GM19240 (cell line): Measurements from ENCODE around the gene APIP.

Source experiments
- DNase-seq: peaks from one replicate; pipeline ENCODE4 v3.0.0; 2011; ENCODE audit warnings: low spot score; ENCODE audit not compliant: insufficient read length

APIP gene

DNA sequence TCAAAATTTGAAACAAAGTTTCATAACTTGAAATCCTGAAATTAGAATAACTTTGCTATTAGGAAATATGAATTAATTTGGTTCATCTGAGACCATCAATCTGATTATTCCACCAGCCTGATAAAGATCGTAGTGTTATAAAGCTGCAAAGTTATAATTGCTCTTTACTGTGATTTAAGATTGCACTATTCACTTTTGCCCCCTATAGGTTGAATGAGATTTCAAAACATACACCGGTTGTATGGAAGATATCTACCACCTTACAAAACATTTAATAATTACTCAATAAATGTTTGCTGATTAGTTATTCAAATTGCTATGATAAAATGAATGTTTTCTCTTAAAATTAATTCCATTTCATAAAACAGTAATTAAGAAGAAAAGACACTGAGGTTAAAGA is 26.1 kb downstream of the APIP start:
- no peak for DNase-seq

DNA sequence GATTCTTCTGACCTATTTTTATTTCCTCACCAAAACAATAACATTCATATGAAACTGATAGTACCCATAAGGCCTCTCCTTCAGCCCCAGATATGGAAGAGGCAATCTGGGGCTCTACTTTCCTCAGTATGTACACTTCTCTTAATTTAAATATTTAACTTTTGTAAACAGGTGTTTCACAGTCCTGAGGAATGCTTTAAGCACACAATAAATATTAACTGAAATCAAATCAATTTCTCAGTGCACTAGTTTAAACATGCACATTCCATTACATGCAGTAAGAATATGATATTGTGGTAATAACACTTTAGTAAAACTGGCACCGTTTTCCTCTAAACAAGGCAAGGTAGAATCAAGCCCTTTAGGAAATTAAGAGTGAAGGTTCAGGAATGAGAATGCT is 28.9 kb downstream of the APIP start:
- DNase-seq, result no peak

DNA sequence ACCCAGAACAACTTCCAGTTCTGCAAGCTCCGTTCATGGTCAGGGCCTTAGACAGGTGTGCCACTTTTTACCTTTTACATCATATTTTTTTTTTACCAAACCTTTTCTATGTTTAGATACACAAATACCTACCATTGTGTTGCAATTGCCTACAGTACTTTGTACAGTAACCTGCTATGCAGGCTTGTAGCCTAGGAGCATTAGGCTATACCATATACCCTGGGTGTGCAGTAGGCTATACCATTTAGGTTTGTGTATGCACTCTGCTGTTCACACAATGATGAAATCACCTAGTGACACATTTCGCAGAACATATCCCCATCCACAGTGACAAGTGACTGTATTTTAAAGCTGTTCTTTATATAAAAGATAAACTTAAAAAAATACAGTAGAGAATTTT is 29.6 kb downstream of the APIP start:
- no peak for DNase-seq

DNA sequence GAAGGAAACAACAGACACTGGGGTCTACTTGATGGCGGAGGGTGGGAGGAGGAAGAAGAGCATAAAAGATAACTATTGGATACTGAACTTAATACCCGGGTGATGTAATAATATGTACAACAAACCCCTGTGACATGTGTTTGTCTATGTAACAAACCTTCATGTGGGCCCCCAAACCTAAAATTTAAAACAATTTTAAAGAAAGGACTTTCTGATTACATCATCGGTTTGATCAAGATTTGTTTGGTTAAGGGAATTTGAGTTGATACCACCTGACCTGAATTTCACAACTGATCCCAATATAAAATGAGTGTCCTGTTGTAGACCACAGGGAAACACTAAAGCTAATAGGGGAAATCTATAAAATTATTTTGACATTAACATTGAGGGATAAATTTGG is 34.3 kb downstream of the APIP start:
- no peak for DNase-seq

DNA sequence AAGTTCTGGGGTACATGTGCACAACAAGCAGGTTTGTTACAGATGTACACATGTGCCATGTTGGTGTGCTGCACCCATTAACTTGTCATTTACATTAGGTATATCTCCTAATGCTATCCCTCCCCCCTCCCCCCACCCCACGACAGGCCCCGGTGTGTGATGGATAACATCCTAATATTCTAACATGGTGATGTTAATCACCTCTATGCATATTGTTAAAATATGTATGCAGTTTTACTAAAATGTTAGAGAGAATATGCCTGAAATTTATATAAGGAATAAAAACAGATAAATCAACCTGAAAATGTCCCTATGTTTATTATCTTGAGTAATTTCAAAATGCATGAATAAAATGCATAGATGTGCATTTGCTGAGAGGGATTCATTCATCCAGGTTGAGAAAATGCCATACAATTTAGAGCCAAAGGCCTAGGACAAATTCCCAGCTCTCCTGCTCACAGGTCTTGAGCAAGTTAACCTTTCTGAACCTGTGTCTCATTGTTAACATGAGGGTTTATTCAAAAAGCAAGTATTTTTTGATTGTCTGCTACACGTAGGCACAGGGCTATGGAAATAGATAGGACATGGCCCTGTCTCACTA is 38.7 kb downstream of the APIP start:
- no peak for DNase-seq

DNA sequence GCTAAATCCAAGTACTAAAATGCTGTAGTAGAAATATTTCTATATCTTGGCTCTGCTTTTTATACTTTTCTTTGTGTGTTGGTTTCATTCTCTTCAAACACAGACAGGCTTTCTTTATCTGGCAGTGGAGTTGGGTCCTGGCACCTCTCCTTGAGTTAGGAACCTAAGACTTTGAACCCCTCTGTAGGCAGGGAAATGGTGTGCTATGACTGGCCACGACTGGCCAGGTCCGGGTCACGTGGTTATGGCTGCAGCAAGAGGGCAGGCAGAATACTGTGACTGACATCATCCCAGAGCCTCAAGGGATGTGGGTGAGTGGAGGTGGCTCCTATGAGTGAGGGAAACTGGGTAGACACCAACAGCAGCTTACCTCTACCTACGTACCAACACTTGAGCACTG is 42.0 kb downstream of the APIP start:
- DNase-seq, result no peak

DNA sequence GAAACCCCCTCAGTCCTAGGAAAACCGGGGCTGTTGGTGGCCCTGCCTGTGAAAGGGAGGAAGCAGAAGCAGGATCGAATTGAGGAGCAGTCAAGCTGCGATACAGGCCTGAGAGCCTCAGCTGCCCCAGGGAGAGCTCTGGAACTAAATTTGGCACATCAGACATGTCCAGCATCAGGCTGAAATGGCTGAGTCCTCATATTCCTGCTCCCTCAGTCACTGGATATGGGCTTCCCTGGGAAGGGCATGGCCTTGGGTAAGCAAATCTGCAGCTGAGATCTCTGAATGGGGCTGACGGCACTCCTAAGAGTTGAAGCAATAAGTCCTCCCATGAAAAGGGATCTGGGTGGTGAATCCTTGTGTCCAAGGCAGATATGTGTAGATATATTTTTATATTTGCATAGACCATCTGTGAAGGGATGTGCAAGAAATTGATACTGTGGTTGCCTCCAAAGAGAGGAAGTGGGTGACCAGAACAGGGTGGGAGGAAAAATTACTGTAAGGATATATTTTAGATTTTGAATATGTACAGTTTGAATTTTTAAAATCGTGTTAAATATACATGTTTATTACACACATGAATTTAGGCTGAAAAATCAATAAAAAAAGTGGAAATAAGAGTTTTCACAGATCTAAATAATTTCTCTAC is 45.5 kb downstream of the APIP start:
- DNase-seq, result no peak

DNA sequence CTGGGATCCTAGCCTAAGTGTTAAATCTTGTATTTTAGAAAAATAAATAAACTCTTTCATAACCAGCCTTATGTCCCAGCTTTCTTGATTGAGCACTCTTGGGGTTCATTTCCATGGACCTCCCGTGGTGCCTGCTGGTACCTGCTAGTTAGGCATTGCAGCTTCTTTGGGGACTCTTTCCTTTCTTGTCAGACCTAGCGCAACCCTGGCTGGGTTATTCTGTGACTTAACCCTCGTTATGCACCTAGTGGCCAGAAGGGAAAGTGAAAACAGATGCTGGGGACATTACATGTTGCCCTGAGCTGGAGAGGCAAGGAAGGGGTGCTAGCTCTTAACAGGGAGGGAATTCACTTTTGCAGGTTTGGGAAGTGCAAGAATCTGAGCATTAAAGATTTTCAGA is 46.8 kb downstream of the APIP start:
- DNase-seq, result no peak

DNA sequence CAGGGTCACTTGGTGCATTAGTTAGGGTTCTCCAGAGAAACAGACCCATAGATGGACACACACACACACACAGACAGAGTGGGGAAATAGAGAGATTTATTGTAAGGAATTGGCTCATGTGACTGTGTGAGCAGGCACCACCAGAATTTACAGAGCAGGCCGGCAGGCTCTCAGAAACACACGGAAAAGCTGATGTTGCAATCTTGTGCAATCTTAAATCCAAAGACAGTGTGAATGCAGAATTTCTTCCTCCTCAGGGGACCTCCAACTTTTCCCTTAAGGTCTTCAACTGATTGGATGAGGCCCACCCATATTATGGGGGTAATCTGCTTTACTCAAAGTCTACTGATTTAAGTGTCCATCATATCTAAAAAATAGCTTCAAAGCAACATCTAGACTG is 49.8 kb downstream of the APIP start:
- no peak for DNase-seq

DNA sequence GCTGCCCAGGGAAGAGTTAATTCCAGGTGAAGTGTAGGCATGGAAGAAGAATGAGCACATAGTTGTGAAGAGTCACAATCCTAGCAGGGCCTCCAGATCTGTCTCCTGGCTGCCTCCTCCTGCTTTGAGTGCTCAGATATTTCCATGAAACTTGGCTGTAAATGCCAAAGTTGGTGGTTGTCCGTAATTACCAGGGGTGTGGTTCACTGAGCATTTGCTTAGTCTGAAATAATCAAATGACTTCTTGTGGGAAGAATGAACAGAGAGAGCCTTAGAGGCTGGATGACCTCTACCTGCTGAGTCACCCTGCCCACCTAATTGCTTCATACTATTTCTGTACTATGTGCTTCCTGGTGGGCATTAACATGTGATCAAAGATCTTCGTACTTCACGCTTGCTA is 50.9 kb downstream of the APIP start:
- no peak for DNase-seq

DNA sequence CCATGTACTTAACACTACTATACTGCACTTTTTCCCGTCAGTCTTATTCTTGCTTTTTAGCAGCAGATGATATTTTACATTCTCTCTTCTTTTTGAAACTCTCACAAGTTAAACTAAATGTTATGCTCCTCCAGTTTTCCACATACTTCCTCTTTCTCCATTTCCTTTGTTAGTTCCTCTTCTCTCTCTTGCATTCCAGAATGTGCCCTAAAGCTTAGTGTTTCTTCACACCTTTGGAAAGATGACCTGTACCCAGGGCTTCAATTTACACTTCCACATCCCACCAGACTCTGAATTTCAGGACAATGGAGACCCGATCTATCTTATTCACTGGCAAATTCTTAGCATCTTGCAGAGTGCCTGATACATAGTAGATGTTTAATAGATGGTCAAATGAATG is 51.8 kb downstream of the APIP start:
- DNase-seq, result no peak

DNA sequence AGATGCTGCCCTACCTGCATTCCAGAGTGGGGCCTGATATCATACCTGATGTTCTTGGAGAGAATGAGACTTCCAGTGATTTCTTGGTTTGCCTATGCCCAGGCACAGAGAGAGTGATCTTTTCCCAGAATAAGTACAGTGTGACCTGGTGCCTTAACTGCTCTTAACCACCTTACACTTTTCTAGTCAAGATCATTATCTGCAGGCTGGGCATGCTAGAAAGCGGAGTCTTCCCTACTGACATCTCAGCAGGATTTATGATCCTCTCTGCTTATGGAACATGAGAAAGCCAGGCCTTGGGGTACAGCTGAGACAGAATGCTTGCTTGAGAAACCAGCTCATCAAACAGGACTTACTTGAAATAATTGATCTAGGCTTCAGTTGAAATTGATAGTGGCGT is 53.1 kb downstream of the APIP start:
- no peak for DNase-seq

DNA sequence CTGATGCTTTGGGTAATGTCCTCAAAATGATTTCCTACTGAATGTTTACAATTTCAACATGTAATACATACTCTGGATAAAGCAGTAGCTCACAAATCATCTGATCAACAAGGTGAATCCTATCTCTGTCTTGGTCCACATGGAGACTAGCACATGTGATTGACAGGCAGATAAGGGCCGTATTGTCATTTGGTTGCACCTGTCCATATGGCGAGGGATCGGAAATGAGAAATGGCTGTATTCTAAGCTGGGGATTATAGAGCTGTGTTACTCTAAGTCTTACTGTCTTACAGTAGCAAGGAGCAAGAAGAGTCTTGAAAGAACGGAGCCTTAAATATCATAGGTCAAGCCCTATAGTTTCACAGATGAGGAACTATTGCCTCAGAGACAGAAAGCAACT is 55.7 kb downstream of the APIP start:
- no peak for DNase-seq

DNA sequence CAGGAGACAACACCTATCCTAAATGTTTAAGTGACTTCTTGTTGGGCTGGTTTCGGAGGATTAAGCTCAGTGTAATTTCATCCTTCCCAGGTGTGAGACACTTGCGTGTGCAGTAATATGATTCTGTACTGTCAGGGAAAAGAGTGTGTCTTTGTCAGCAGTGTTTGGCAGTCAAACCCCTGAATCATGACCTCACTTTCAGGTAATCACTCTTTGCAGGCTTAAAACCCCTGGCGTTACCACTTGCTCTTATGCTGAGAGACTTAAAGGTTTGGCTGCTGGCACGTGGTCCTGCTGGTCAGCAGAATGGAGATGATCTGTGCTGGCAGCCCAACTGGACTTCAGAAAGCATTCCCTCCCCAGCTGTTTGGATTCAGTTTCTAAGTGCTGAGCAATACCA is 56.1 kb downstream of the APIP start:
- no peak for DNase-seq

DNA sequence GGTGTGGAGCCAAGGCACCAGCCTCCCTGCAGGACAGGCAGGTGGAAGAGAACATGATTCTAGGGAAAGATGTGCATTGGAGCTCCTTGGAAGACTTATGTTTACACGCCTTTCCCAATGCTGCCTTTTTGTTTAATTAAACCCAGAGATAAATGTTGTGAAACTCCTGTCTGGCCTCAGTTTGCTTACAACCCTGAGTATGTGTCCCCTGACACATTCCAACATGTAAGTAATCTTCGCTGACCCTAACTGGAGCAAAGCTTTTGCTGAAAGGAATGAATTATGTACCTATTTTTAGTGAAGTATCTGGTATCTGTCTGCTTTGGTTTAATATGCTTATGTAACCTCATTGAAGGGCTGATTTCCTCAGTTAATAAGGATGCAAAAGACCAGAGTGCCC is 56.7 kb downstream of the APIP start:
- DNase-seq, result no peak

DNA sequence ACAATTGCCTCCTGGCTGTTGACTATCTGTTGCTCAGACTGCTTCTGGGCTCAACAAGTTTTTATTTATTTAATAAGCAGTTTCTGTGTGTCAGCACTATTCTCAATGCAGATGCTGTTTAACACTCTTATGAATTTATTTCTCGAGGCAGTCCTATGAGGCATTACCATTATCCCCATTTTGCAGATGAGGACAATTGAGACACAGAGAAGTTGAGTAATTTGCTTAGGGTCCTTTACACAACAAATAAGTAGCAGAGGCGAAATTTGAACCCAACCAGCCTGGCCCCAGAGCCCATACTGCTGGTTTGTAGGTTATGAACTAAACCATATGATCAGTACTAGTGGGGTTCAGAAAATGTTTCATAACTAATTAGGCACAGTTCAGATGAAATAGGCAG is 58.7 kb downstream of the APIP start:
- DNase-seq, result no peak

DNA sequence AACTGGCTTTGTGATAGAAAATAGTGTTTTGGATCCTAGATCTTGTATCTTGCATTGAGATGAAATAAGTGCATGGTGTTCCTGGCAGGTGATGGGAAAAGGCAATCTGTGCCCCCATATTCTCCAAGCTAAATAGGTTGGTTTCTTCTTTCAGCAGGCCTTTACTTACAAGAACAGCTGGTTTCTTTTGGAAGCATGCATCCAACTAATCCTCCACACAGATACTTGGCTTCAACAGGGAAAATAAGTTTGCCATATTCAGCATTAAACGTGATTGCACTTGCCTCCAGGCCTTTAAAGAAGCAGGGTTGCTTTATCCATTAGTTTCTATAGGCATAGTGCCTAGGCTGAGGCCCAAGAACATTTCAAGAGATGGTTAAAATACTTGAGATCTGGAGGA is 59.9 kb downstream of the APIP start:
- no peak for DNase-seq

DNA sequence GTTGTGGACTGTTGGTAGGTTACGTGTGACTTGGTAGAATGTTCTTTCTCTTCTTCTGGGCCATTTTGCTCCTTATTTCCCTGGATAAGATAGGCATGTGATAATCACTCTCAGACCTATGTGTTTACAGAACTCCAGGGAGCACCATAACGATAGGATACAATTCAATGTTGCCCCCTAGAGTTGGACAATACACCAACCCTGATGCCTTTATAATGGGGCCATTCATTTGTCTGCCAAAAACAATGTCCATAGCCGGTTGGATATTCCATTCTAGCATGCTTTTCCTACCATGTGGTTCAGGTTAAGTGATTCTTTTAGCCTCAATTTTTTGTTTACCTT is 60.5 kb downstream of the APIP start:
- DNase-seq, result no peak

DNA sequence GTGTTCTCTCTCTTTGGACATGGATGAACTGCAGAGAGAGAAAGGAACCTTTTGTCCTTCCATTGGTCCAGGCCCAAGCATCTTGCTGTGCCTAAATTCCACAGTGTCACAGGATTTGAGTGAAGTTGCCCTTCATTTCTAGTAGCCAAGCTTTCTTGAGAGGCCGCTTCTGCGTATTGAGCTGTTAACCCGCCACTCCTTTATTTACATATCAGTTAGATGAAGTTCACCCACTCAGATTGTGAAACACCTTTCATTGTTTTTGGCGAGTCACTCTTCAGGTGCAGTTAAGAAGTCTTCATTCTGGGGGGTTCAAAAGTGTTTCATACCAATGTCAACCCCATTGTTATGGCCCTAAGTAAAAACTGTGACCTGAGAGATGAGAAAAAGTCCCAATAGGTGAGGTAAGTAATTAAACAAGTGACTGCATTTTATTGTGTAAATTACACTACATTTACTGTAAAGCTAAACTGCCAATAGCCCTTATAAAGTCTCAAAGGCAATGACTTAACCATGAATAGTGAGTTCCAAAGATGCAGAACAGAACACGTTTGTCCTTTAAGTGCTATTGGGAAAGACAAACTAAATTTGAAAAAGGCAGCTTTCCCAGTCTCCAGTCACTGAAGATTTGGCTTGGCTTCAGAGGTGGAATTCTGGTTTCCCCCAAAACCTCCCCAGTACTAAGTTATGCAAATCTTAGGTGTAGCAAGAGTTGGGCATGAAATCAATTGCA is 61.0 kb downstream of the APIP start:
- DNase-seq, result no peak

DNA sequence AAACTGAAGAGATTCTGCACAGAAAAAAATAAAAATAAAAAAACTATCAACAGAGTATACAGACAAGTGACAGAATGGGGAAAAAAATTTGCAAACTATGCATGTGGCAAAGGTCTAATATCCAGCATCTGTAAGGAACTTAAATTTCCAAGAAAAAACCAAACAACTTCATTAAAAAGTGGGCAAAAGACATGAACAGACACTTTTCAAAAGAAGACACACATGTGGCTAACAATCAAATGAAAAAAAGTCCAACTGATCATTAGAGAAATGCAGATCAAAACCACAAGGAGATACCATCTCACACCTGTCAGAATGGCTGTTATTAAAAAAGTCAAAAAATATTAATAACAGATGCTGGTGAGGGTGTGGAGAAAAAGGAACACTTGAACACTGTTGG is 64.3 kb downstream of the APIP start:
- DNase-seq, result no peak

DNA sequence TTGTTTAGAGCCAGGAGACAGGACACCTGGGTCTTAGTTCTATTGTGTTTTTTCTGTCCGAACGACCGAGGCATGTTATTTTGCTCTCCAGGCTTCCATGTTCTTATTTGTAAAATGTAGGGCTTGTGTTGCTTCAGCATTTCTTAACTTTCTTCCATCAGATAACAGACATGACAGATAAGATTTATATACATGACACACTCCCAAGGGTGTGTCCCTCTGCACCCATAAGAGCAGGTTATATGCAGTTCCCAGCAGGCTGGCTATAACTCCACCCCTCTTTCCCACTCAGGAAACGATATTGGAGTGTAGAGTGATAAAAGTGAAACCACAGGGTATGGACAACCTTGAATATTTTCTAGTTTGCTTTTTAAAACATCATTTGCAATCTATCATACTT is 65.8 kb downstream of the APIP start:
- no peak for DNase-seq

DNA sequence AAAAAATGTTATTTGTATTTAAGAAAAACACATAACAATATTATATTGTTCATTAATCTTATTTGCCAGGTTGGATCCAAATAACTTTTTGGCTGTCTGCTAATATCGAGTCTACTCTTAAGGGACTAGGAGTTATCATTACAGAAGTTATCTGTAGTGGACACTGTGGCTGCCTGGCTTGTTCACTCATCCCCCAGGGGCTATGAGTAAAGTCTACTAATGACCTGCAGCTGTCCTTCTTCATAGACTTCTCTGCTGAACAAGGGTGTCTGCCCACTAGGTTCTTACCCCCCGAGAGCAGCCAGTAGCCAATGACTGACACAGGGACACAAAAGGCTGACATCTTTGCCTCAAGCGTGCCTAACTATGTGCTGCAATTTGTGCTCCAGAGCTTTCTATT is 69.7 kb downstream of the APIP start:
- DNase-seq, result no peak

DNA sequence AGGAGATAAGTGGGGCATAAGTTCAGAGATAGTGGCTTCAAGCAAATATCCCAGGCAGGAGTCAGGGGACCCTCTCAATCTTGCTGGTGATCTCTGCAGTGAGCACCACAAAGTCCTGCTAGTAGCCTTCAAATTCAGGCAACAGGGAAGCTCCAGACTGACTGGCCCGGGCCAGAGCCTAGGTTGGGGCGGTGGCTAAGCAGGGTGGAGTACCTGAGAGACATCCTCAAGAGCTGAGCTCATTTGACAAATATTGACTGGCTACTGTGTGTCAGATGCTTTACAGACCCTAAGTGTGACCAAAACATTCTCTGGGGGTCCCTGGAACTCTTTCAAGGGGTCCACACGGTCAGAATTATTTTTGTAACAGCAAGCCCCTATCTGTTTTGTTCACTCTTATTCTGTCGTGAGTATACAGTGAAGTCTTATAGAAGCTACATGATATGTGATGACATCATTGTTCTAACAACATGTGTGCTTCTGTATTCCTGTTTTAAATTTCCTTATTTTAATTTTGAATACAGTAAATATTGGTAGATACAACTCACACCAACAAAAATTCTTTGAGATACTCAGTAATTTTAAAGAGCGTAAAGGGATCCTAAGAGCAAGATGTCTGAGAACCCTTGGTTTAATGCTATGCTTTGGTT is 71.6 kb downstream of the APIP start:
- DNase-seq, result no peak
